GM23248 (cell line): ENCODE results near the gene THEM4. TPM values are rescaled to one million over a fixed set of nuclear protein-coding genes. Genes with fewer than 3 reads are reported as not detected.

Source experiments
- DNase-seq: peaks from one replicate; pipeline ENCODE4 v3.0.0-alpha.2; 2015
- H2AFZ ChIP-seq: fragments of 200-600 bp; sonication (generic); 2 replicates; pipeline ENCODE4 v1.6.1; 2016; ENCODE audit warnings: antibody characterized with exemption
- H3F3A ChIP-seq: fragments of 200-600 bp; sonication (generic); 2 replicates; pipeline ENCODE4 v1.6.1; 2016; ENCODE audit warnings: mild to moderate bottlenecking, antibody characterized with exemption, mixed run types; ENCODE audit not compliant: insufficient read depth
- H3K27ac ChIP-seq: fragments of 200-600 bp; sonication (generic); 2 replicates; pipeline ENCODE4 v1.5.1; 2016; ENCODE audit warnings: mild to moderate bottlenecking
- H3K27me3 ChIP-seq: fragments of 200-600 bp; sonication (generic); replicated peaks from 2 replicates; pipeline ENCODE4 v1.6.1; 2016; ENCODE audit warnings: mild to moderate bottlenecking; ENCODE audit not compliant: insufficient read depth
- H3K36me3 ChIP-seq: fragments of 200-600 bp; sonication (generic); 2 replicates; pipeline ENCODE4 v1.6.1; 2016; ENCODE audit warnings: low read depth, mild to moderate bottlenecking
- H3K4me1 ChIP-seq: fragments of 200-600 bp; sonication (generic); 2 replicates; pipeline ENCODE4 v1.6.1; 2016; ENCODE audit warnings: mild to moderate bottlenecking; ENCODE audit not compliant: insufficient read depth
- H3K4me2 ChIP-seq: fragments of 200-600 bp; sonication (generic); one replicate; pipeline ENCODE4 v1.6.1; 2016; ENCODE audit warnings: mild to moderate bottlenecking; ENCODE audit not compliant: unreplicated experiment
- H3K4me3 ChIP-seq: fragments of 200-600 bp; sonication (generic); 2 replicates; pipeline ENCODE4 v1.5.1; 2016; ENCODE audit warnings: mild to moderate bottlenecking
- H3K79me2 ChIP-seq: fragments of 200-600 bp; sonication (generic); 2 replicates; pipeline ENCODE4 v1.6.1; 2016; ENCODE audit warnings: mild to moderate bottlenecking; ENCODE audit not compliant: insufficient read depth
- H3K9ac ChIP-seq: fragments of 200-600 bp; sonication (generic); 2 replicates; pipeline ENCODE4 v1.6.1; 2016; ENCODE audit warnings: mild to moderate bottlenecking
- H3K9me2 ChIP-seq: fragments of 200-600 bp; sonication (generic); 2 replicates; pipeline ENCODE4 v1.6.1; 2016; ENCODE audit warnings: mixed run types, mild to moderate bottlenecking, moderate library complexity; ENCODE audit not compliant: insufficient read depth
- H3K9me3 ChIP-seq: fragments of 200-600 bp; sonication (generic); one replicate; pipeline ENCODE4 v1.6.1; 2017; ENCODE audit warnings: low read depth
- H4K20me1 ChIP-seq: fragments of 200-600 bp; sonication (generic); 2 replicates; pipeline ENCODE4 v1.6.0; 2016; ENCODE audit not compliant: insufficient read depth
- EZH2 ChIP-seq: fragments of 200-600 bp; sonication (generic); IDR thresholded peaks from 2 replicates; pipeline ENCODE4 v1.6.1; 2018; ENCODE audit warnings: antibody characterized with exemption, mild to moderate bottlenecking; ENCODE audit not compliant: insufficient read depth, poor library complexity, severe bottlenecking
- EZH2phosphoT487 ChIP-seq: fragments of 200-600 bp; sonication (generic); IDR thresholded peaks from 2 replicates; pipeline ENCODE4 v1.6.1; 2018; ENCODE audit warnings: antibody characterized with exemption, moderate library complexity, mild to moderate bottlenecking, low read depth; ENCODE audit not compliant: insufficient read depth
- WGBS, 2 experiments: methylation state at CpG; one replicate each; pipeline ENCODE4 v1.1.6; 2015 to 2017; ENCODE audit warnings: low lambda C conversion rate in 2 of 2, low coverage in 1 of 2; ENCODE audit errors: missing lambda C conversion rate in 2 of 2; 5-methylcytosine and 5-hydroxymethylcytosine counted together
- in situ Hi-C: fragments of 300-500 bp; cut with MboI; formaldehyde crosslinking; loops from 2 replicates; pipeline ENCODE4 v1.15.0; 2020
- polyA plus RNA-seq: library from polyadenylated mRNA; unstranded; fragments of >200 nt; fragmentation: Nextera tagmentation; extraction: Ambion mirVana; gene quantifications from 2 replicates; pipeline ENCODE4 v1.2.1, GENCODE V29; 2016
- total RNA-seq: library from RNA; depleted of rRNA; stranded (reverse); fragments of >200 nt; shearing (Covaris generic); gene quantifications from 2 replicates; pipeline ENCODE4 v1.2.3, GENCODE V29; 2014

THEM4 gene
- total and polyA plus RNA-seq, 2 experiments from 2014 or later = 14.6 to 17.9 TPM

DNA sequence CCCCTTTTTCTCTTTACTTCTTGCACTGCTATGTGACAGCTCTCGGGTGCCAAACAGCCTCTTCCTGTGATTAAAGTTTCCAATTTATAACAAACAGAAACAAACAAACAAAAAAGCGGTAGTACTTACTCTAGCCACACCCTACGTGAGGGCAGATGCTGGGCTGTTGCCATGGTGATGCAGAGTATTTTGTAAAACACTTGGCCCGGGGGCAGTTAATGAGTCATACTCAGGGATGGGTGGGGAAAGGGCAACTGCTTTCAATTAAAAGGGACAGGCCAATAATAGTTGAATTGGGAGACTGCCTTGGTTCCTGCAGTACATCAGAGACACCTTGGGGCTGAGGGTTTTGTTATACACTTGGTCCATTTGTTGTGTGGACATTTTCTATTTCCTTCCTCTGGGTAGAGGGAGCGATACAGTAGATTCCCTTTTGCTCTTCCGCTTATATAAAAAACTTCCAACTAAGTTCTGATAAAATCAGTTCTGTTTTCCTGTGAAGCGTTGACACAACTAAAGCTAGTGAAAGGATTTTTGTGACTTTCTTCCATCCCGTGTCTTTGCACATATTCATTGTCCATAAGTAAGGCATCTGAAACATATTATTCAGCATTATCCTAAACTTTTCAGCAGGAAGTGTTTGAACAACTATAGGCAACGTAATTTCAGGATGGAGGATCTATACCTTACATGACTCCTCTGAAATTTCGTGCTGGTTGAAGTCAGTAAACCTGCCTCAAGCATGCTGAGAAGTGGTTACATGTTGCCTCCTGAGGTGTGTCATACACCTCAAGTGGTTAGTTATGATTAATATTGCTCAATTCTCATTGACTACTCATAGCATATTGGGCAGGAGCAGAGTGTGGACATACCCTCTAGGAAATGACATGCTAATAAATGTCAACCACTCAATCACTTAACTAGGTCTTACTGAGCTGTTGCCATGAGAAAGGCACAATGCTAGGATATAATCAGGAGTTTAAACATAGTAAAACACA lies 36.7 kb upstream of the THEM4 start:
- Histone ChIP-seq H3K4me2 (peak overlapping the region; percentile 62), H2AFZ (peak overlapping the region; percentile 35; the same call in 1 of the 2 replicates), H3K79me2 (no peaks in the 10 kb centered on the region), H3K4me3 (peak overlapping the region; percentile 39), H3F3A (peaks cover 26% of the 10 kb centered on the region), H4K20me1 (no peaks in the 10 kb centered on the region), H3K27me3 (no peaks in the 10 kb centered on the region), H3K27ac (peak overlapping the region; percentile 93), H3K36me3 (no peaks in the 10 kb centered on the region), H3K4me1 (peaks cover 38% of the 10 kb centered on the region), H3K9me2 (no peaks in the 10 kb centered on the region), H3K9ac (peak overlapping the region; percentile 78), H3K9me3 (no peaks in the 10 kb centered on the region)
- in situ Hi-C loops = no loop called here
- DNase-seq = peak; percentile 99
- no peak for TF ChIP-seq EZH2phosphoT487
- no peak for TF ChIP-seq EZH2
- 9 to 10% methylated on average over 10 of the region's 10 CpGs for WGBS, 2 experiments

DNA sequence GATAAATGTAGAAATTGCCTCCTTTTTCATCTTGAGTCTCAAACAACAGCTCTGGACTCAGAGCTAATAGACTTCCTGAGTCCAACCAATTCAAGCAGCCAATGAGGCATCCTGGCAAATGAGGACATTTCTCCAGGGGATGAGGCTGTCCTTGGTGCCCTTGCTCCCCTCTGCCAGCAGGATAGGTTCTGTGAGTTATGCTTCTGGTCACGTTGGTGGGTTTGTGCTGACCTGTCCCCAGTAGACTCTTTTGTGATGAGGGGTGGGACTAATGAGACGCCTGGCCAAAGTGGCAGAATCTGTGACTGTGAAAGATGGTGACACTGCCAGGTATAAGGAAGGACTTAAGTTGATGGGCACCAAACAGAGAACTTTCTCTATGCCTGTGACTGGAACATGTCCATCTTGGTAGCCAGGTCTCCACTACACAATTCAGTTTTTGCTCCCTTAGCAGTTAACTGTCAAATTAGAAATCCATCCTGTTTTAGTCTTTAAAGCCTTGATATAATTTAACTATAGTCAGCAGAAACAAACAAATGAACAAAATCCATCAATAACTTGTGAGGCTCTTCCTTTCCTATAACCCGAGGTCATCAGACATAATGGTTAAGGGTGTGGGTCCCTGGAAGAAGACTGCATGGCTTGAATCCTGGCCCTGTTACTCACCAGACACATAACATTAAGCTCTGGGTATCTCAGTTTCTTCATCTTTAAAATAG lies 35.7 kb upstream of the THEM4 start:
- Histone ChIP-seq H3K4me1 (peaks cover 43% of the 10 kb centered on the region), H3K36me3 (no peaks in the 10 kb centered on the region), H3K4me2 (peak overlapping the region; percentile 62), H4K20me1 (no peaks in the 10 kb centered on the region), H2AFZ (peak overlapping the region; percentile 35; the same call in 1 of the 2 replicates), H3K9ac (peak overlapping the region; percentile 78), H3K79me2 (no peaks in the 10 kb centered on the region), H3K9me3 (no peaks in the 10 kb centered on the region), H3K9me2 (no peaks in the 10 kb centered on the region), H3K4me3 (0 out of 2 replicates have a peak overlapping the region, but pooled peaks have one; percentile 29), H3K27ac (peak overlapping the region; percentile 93), H3F3A (peaks cover 26% of the 10 kb centered on the region), H3K27me3 (no peaks in the 10 kb centered on the region)
- 33% methylated on average over 3 of the region's 3 CpGs for WGBS, 2 experiments
- no peak for TF ChIP-seq EZH2
- TF ChIP-seq EZH2phosphoT487 = no peak
- peak; percentile 35 for DNase-seq
- in situ Hi-C loops = no loop called here

DNA sequence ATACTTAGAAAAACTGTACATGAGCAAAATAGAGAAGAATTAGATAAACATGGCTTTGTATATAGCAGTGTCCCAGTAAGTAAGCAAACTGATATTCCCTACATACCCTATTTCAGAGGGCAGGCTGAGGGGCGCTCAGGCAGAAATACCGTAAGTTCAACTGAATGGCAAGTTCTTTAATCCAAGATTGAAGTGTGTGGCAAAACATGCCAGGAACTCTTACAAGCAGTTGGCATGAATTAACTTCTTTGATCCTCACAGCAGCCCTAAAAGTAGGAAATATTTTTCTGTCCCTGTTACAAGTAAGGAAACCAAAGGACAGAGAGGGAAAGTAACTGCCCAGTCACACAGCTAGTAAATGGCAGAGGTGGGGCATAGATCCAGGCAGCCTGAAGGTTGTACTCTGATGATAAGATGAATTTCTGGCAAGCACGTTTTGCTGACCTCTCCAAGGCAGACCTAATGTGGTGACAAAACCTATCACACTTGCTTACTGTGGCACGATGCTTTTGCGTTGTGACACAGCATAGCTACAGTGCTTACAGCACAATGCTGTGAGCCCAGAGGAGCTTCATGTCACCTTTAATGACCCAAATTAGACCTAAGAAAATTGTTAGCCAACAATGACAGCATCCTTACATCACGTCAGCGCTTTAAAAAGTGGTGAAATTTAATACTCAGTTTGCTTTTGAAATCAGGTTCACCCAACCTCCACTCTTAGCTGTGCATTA lies 35.0 kb upstream of the THEM4 start:
- H3K9me2 ChIP-seq = no peaks in the 10 kb centered on the region
- H3K4me2 ChIP-seq = peak overlapping the region; percentile 62
- no peaks in the 10 kb centered on the region for H3K36me3 ChIP-seq
- H4K20me1 ChIP-seq = no peaks in the 10 kb centered on the region
- H3K9me3 ChIP-seq = no peaks in the 10 kb centered on the region
- no peak for TF ChIP-seq EZH2
- TF ChIP-seq EZH2phosphoT487 = no peak
- DNase-seq = peak; percentile 55
- H3K9ac ChIP-seq = peak overlapping the region; percentile 78
- no peaks in the 10 kb centered on the region for H3K79me2 ChIP-seq
- WGBS, 2 experiments = 47 to 51% methylated on average over 7 of the region's 7 CpGs
- in situ Hi-C loops = no loop called here
- H2AFZ ChIP-seq = no peak overlapping the region
- H3F3A ChIP-seq = peaks cover 26% of the 10 kb centered on the region
- H3K4me3 ChIP-seq = no peak overlapping the region
- peak overlapping the region; percentile 93 for H3K27ac ChIP-seq
- no peaks in the 10 kb centered on the region for H3K27me3 ChIP-seq
- peaks cover 43% of the 10 kb centered on the region for H3K4me1 ChIP-seq

DNA sequence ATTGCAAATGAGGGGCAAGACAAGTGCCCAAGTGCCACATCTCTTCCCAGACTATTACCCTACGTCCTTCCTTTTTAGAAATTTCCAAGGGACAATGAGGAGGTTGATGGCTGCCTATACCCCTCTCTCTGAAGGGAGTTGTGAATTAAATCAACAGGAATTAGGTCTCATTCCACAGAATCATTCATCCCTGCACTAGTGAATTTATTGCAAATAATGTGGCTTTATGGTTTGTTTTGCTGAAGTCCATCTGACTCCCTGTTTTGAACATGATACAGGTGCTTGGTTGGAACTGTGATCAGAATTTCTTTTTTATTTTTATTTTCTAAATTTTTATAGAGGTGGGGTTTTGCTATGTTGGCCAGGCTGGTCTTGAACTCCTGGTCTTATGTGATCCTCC lies 34.3 kb upstream of the THEM4 start:
- no peaks in the 10 kb centered on the region for H4K20me1 ChIP-seq
- no peaks in the 10 kb centered on the region for H3K27me3 ChIP-seq
- H3K4me2 ChIP-seq = no peak overlapping the region
- H3K9me3 ChIP-seq = no peaks in the 10 kb centered on the region
- 96 to 100% methylated on average over 1 of the region's 1 CpG for WGBS, 2 experiments
- peaks cover 43% of the 10 kb centered on the region for H3K4me1 ChIP-seq
- H3K9ac ChIP-seq = no peak overlapping the region
- H3F3A ChIP-seq = peaks cover 26% of the 10 kb centered on the region
- TF ChIP-seq EZH2 = no peak
- TF ChIP-seq EZH2phosphoT487 = no peak
- H3K79me2 ChIP-seq = no peaks in the 10 kb centered on the region
- no peak for DNase-seq
- no peak overlapping the region for H2AFZ ChIP-seq
- H3K27ac ChIP-seq = no peak overlapping the region
- no peaks in the 10 kb centered on the region for H3K36me3 ChIP-seq
- in situ Hi-C loops = no loop called here
- H3K9me2 ChIP-seq = no peaks in the 10 kb centered on the region
- no peak overlapping the region for H3K4me3 ChIP-seq
